NCI-H146 (cell line): ENCODE results near the gene XPO4.

Experiments
- DNase-seq: peaks from one replicate; lab custom pipeline; 2025; lab: John Stamatoyannopoulos, UW

XPO4 gene

DNA sequence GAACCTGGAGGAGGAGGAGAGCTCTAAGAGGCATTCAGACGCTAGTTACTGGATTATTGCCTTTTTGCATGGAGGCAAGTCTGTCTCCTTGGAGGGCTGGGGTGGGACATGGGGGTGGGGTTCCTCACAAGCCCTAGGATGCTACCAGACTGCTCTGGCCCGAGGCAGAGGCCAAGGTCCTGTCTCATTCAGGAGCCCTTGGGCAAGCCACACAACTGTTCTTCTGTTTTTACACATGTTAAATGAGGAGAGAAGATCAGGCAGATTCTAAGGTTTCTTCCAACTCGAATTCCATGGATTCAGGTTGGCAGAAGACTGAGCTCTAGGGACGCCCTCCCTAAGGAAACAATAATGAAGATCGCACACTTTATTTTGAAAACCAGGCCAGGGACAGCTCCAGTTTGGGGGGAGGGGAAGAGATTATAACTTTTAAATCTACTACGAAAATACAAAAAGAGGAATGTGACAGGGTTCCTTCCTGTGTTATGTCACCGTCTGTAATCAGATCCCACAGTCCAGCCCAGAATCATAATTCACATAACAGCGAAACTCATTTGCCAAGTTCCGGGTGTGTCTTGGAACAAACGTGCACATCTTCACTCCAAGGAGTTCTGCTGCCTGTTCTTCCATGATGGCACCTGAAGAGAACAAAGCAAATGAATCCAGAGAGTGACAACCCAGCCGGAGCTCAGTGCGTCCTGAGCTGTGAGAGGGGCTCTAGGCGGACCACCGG lies 173.8 kb downstream of the XPO4 start:
- DNase-seq, result no peak

- DNase-seq, result no peak
Observed at GRCh38 chr13:20727856-20728255, 174.7 kb downstream of the XPO4 start.
